K562 (cell line): ENCODE data around the gene SIGLEC6. TPM values are rescaled to one million over a fixed set of nuclear protein-coding genes. Genes with fewer than 3 reads are reported as not detected.
A peak's percentile ranks its signal among the peaks of the same experiment; 100 is the strongest.

ENCODE experiments used
- IFI16 ChIP-seq: fragments of 250-450 bp; sonication (Bioruptor Pico); IDR thresholded peaks from 2 replicates; pipeline ENCODE4 v2.1.2; 2022; ENCODE audit warnings: mild to moderate bottlenecking, inconsistent platforms
- KHSRP ChIP-seq: fragments of 450-650 bp; IDR thresholded peaks from 2 replicates; pipeline ENCODE4 v1.6.1; 2017
- NR2C2 ChIP-seq, 2 experiments: fragments of 200-800 bp in 1 of 2; sonication (Bioruptor generic) in 1 of 2; sonication (generic) in 1 of 2; formaldehyde crosslinking in 1 of 2; IDR thresholded peaks; 2 replicates each; pipeline versions ENCODE4 v1.6.1 to v1.8.0; 2016 to 2022; ENCODE audit warnings: mild to moderate bottlenecking in 1 of 2, missing compliant biosample characterization in 1 of 2, missing genetic modification characterization in 1 of 2, missing genetic modification reagents in 1 of 2
- PHF20 ChIP-seq: fragments of 450-650 bp; IDR thresholded peaks from 2 replicates; pipeline ENCODE4 v1.6.1; 2018; ENCODE audit not compliant: partially characterized antibody
- REST ChIP-seq, 2 experiments: fragments of 450-650 bp; formaldehyde crosslinking in 1 of 2; IDR thresholded peaks; 2 replicates each; pipeline versions ENCODE4 v1.4.0 to v1.6.1; 2014 to 2020; ENCODE audit warnings: mild to moderate bottlenecking in 2 of 2, borderline replicate concordance in 1 of 2, low read depth in 1 of 2
- TAF1 ChIP-seq: IDR thresholded peaks from 2 replicates; pipeline ENCODE4 v1.6.1; 2011; ENCODE audit warnings: mild to moderate bottlenecking, low read length, moderate library complexity; ENCODE audit not compliant: insufficient read depth, control insufficient read depth, severe bottlenecking; ENCODE audit errors: extremely low read depth
- TAF7 ChIP-seq: fragments of 450-650 bp; IDR thresholded peaks from 2 replicates; pipeline ENCODE4 v1.6.1; 2016; ENCODE audit warnings: missing genetic modification characterization, missing compliant biosample characterization
- TFAP4 ChIP-seq: sonication (generic); formaldehyde crosslinking; IDR thresholded peaks from 2 replicates; pipeline ENCODE4 v1.8.0; 2022; ENCODE audit warnings: missing genetic modification reagents, mild to moderate bottlenecking, moderate library complexity, borderline replicate concordance
- TRIM25 ChIP-seq: fragments of 450-650 bp; IDR thresholded peaks from 2 replicates; pipeline ENCODE4 v1.7.0; 2016; ENCODE audit warnings: borderline replicate concordance
- U2AF1 ChIP-seq: fragments of 200-400 bp; formaldehyde crosslinking; optimal IDR thresholded peaks from 2 replicates; pipeline ENCODE3; 2017; ENCODE audit warnings: mild to moderate bottlenecking, low read depth, low read length, moderate library complexity
- ZFX ChIP-seq: sonication (generic); formaldehyde crosslinking; IDR thresholded peaks from 2 replicates; pipeline ENCODE4 v1.8.0; 2022; ENCODE audit warnings: mild to moderate bottlenecking, missing genetic modification reagents, moderate library complexity
- ZNF280A ChIP-seq: fragments of 450-650 bp; IDR thresholded peaks from 2 replicates; pipeline ENCODE4 v1.6.1; 2018; ENCODE audit warnings: mild to moderate bottlenecking, low read depth; ENCODE audit not compliant: partially characterized antibody
- ZNF76 ChIP-seq: fragments of 250-450 bp; sonication (Bioruptor Pico); IDR thresholded peaks from 2 replicates; pipeline ENCODE4 v1.4.0; 2020; ENCODE audit warnings: mild to moderate bottlenecking, moderate library complexity, borderline replicate concordance
- ZNF766 ChIP-seq: fragments of 200-800 bp; sonication (Bioruptor generic); conservative IDR thresholded peaks from 2 replicates; pipeline ENCODE4 v1.6.1; 2016; ENCODE audit warnings: missing genetic modification characterization, missing compliant biosample characterization
- polyA plus RNA-seq, 8 experiments: library from polyadenylated mRNA; depleted of rRNA in 4 of 8; stranded (reverse) in 5 of 8; unstranded in 3 of 8; fragments of >200 nt; fragmentation: Nextera tagmentation in 2 of 8; fragmentation: Illumina TruSeq in 1 of 8; extraction: Ambion mirVana in 2 of 8; extraction: Trizol in 1 of 8; gene quantifications; 2 replicates each; pipeline versions ENCODE4 v1.2.1 to v1.2.3, GENCODE V29; 2011 to 2014; ENCODE audit warnings: inconsistent platforms in 1 of 8, missing spikeins in 1 of 8
- total RNA-seq, 7 experiments: library from RNA; depleted of rRNA in 6 of 7; stranded (reverse); fragments of >200 nt in 6 of 7; fragmentation: Illumina TruSeq in 2 of 7; extraction: Trizol in 2 of 7; gene quantifications; 2 replicates each; pipeline versions ENCODE4 v1.2.1 to v1.2.3, GENCODE V29; 2011 to 2021; ENCODE audit warnings: low replicate concordance in 1 of 7

The SIGLEC6 gene
- total and polyA plus RNA-seq, 9 of the 15 experiments (the other 6 are each of a cell fraction or from before 2014, with no cell fraction given): 0.03 to 17.5 (median 0.71) TPM

GRCh38 chr19:51480590-51480989 lies 50.9 kb downstream of the SIGLEC6 start (continued):
- TF ChIP-seq U2AF1 (no peak), REST (IDR thresholded peaks at IDR 0.05; ENCODE audit: borderline replicate concordance) (peak; percentile 100), REST (CRISPR knock-in tag; IDR thresholded peaks at IDR 0.05; ENCODE audit: low read depth) (peak; percentile 98), TAF7 (tag) (no peak), ZNF280A (no peak), ZFX (CRISPR knock-in tag) (no peak), TRIM25 (no peak), NR2C2 (CRISPR knock-in tag; IDR thresholded peaks at IDR 0.05) (0 out of 2 replicates have a peak, but pooled peaks have one; percentile 28), NR2C2 (tag; IDR thresholded peaks at IDR 0.05) (no peak), TAF1 (no peak), KHSRP (no peak), IFI16 (CRISPR knock-in tag) (no peak), ZNF76 (CRISPR knock-in tag) (no peak), ZNF766 (CRISPR knock-in tag) (peak; percentile 77; the same call in 1 of the 2 replicates), TFAP4 (CRISPR knock-in tag) (no peak; the same call in 1 of the 2 replicates), PHF20 (no peak)
